Coronary artery (tissue), 2 donors: Measurements from ENCODE around the gene FAM177A1.
"Not testable (repeated sequence)": the region's sequence is repeated elsewhere in the genome, so short reads cannot be mapped to it uniquely, and the experiment has no call there.

ENCODE experiments used
- DNase-seq: peaks from one replicate; pipeline ENCODE4 v3.0.0-alpha.2; 2017; ENCODE audit warnings: low spot score
- H3K27ac ChIP-seq, 2 donors: fragments of 200-600 bp; sonication (generic); one replicate each; pipeline ENCODE4 v1.5.1; 2016 to 2019
- H3K4me3 ChIP-seq: fragments of 200-600 bp; sonication (generic); 2 replicates; pipeline ENCODE4 v1.5.1; 2016; ENCODE audit warnings: mild to moderate bottlenecking, moderate library complexity
- TF ChIP-seq, protein P1 (sequence below): fragments of 200-600 bp; sonication (generic); IDR thresholded peaks from one replicate; pipeline ENCODE4 v1.5.1; 2019; ENCODE audit warnings: antibody characterized with exemption

FAM177A1 gene

GRCh38 chr14:35088514-35088913 lies 42.4 kb downstream of the FAM177A1 start:
- DNase-seq, result no peak
- TF ChIP-seq, protein P1, sequence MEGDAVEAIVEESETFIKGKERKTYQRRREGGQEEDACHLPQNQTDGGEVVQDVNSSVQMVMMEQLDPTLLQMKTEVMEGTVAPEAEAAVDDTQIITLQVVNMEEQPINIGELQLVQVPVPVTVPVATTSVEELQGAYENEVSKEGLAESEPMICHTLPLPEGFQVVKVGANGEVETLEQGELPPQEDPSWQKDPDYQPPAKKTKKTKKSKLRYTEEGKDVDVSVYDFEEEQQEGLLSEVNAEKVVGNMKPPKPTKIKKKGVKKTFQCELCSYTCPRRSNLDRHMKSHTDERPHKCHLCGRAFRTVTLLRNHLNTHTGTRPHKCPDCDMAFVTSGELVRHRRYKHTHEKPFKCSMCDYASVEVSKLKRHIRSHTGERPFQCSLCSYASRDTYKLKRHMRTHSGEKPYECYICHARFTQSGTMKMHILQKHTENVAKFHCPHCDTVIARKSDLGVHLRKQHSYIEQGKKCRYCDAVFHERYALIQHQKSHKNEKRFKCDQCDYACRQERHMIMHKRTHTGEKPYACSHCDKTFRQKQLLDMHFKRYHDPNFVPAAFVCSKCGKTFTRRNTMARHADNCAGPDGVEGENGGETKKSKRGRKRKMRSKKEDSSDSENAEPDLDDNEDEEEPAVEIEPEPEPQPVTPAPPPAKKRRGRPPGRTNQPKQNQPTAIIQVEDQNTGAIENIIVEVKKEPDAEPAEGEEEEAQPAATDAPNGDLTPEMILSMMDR, result no peak
- Histone ChIP-seq H3K27ac (no peak overlapping the region), H3K4me3 (no peak overlapping the region)

DNA sequence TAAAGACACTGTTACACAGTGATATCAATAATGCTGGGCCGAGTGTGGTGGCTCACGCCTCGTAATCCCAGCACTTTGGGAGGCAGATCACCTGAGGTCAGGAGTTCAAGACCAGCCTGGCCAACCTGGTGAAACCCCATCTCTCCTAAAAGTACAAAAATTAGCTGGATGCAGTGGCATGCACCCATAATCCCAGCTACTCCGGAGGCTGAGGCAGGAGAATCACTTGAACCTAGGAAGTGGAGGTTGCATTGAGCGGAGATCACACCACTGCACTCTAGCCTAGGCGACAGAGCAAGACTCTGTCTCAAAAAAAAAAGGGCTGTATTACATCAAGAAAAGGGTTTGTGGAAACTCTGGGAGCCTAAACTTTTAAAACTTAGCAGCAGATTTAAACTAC lies 48.6 kb downstream of the FAM177A1 start:
- not testable (repeated sequence) for DNase-seq, H3K4me3 ChIP-seq

DNA sequence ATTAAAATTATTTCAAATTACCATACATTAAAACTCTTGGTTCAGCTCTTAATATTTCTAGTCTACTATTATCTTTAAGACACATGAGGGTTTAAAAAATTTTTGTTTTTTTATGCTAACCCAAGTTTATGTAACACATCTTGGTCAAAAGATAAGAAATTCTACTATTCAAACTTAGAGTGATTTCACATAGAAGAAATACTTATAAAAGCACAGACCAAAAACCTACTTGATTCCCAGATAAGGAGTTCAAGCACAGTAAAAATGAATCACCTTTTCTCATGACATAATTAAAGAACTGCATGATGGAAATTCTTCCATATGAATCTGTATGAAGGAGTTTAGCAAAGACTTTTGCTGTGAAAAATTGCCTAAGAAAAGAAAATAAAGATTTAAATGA lies 61.8 kb downstream of the FAM177A1 start:
- H3K27ac ChIP-seq, result no peak overlapping the region
- no peak overlapping the region for H3K4me3 ChIP-seq
- DNase-seq, result no peak
- TF ChIP-seq, protein P1, result no peak

More for the DNA sequence above, 48.6 kb downstream of the FAM177A1 start:
- H3K27ac ChIP-seq, result not testable (repeated sequence)

DNA sequence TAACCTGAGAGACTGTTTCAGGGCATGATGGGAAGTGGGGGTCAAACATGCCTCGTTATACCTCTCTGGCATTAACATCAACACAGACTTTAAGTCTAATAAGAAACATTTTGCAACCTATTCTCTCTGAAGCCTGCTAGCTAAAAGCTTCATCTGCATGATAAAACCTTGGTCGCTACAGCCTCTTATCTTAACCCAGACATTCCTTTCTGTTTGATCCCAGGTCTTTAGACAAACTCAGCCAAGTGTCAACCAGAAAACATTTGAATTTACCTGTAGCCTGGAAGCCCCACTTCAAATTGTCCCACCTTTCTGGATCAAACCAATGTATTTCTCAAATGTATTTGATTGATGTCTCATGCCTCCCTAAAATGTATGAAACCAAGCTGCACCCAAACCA lies 66.6 kb downstream of the FAM177A1 start:
- no peak overlapping the region for H3K27ac ChIP-seq
- TF ChIP-seq, protein P1, result no peak
- H3K4me3 ChIP-seq, result no peak overlapping the region
- DNase-seq, result no peak

- no peak for DNase-seq
- Histone ChIP-seq H3K4me3 (no peak overlapping the region), H3K27ac (no peak overlapping the region)
- TF ChIP-seq, protein P1, result no peak
These were observed 67.4 kb downstream of the FAM177A1 start for GRCh38 chr14:35113308-35113950.

- Histone ChIP-seq H3K4me3 (no peak overlapping the region), H3K27ac (no peak overlapping the region)
- DNase-seq, result no peak
- TF ChIP-seq, protein P1, result no peak
These were observed 68.0 kb downstream of the FAM177A1 start for GRCh38 chr14:35114036-35114435.

GRCh38 chr14:35116242-35116641 lies 70.2 kb downstream of the FAM177A1 start:
- Histone ChIP-seq H3K27ac (no peak overlapping the region), H3K4me3 (no peak overlapping the region)
- TF ChIP-seq, protein P1, result no peak
- DNase-seq, result no peak

DNA sequence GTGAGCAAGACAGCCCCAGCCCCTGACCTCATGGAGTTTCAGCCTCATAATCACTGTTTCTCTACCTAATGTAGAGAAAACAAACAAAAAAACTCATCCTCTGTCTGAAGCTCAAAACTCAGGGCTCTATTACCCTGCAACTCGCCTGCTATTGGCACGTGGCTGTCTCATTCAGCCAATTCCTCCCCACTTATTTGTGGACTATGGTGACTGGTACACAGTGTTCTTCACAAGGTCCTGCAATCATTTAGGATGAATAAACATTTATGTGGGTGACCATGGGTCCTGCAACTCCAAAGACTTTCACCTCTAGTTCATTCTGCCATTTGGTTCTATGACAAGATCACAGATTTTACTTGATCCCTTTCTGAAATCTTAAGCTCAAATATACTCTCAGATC lies 71.0 kb downstream of the FAM177A1 start:
- Histone ChIP-seq H3K4me3 (no peak overlapping the region), H3K27ac (no peak overlapping the region)
- DNase-seq, result no peak
- TF ChIP-seq, protein P1, result no peak
